Bronchial epithelial cell (primary cell): ENCODE data around the gene DNAJC5. TPM values are rescaled to one million over a fixed set of nuclear protein-coding genes. Genes with fewer than 3 reads are reported as not detected.
A peak's percentile ranks its signal among the peaks of the same experiment; 100 is the strongest.

Experiments used
- DNase-seq: peaks from one replicate; pipeline ENCODE4 v3.0.0-alpha.2; 2010; ENCODE audit warnings: low read depth
- FAIRE-seq: peaks from 2 replicates; lab custom pipeline; 2011; peaks lifted over from hg19 to GRCh38; lab: Jason Lieb, UNC
- H3K27me3 ChIP-seq: 2 replicates; pipeline ENCODE4 v1.5.1; 2011; ENCODE audit warnings: low read length; ENCODE audit not compliant: control insufficient read depth, insufficient read depth
- H3K36me3 ChIP-seq: 2 replicates; pipeline ENCODE4 v1.5.1; 2011; ENCODE audit warnings: low read length; ENCODE audit not compliant: control insufficient read depth, insufficient read depth
- H3K4me3 ChIP-seq: 2 replicates; pipeline ENCODE4 v1.5.1; 2011; ENCODE audit warnings: mild to moderate bottlenecking, low read depth, low read length, control low read depth
- total RNA-seq: library from RNA; depleted of rRNA; stranded (reverse); fragments of >200 nt; gene quantifications from 2 replicates; pipeline ENCODE4 v1.2.1, GENCODE V29; 2014
- TF ChIP-seq, protein P1 (sequence below): IDR thresholded peaks from 2 replicates; pipeline ENCODE4 v1.5.1; 2011; ENCODE audit warnings: mild to moderate bottlenecking, moderate library complexity, low read length, control low read depth, inconsistent platforms; ENCODE audit not compliant: insufficient read depth, severe bottlenecking

The DNAJC5 gene
- total RNA-seq, 1 donor from 2014 or later: 121 TPM

DNA sequence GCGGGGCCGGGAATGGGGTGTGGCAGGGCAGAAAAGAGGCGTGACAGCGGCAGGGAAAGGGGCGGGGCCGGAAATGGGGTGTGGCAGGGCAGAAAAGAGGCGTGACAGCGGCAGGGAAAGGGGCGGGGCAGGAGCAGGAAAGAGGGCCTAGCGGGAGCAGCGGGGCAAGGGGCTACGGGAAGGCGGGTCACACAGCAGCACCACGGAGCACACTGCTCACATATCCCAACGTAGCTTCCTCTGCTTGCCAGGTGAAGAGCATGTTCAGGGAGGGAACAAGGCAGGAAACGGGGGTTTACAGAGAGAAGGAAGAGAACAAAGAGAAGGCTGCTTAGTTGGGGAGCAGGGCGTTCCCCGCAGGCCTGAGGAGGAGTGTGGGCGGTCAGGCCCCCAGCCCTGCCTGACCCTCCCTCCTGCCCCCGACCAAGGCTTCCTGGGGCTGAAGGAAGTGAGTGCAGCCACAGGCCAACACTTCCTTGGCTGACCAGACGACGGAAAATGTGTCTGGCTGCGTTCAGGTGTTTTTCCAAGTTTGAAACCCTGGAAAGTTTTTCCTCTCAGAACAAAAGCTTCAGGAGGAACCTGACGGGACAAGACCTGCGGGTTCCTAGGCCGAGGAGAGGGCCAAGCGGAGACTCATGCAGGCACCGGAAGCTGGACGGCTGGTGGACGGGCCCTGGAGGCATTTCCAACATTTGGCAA lies 47.5 kb downstream of the DNAJC5 start:
- DNase-seq: peak; percentile 50
- Histone ChIP-seq H3K4me3 (no peak overlapping the region), H3K36me3 (peaks cover 33% of the 10 kb centered on the region), H3K27me3 (no peaks in the 10 kb centered on the region)
- FAIRE-seq: no peak
- TF ChIP-seq, protein P1, sequence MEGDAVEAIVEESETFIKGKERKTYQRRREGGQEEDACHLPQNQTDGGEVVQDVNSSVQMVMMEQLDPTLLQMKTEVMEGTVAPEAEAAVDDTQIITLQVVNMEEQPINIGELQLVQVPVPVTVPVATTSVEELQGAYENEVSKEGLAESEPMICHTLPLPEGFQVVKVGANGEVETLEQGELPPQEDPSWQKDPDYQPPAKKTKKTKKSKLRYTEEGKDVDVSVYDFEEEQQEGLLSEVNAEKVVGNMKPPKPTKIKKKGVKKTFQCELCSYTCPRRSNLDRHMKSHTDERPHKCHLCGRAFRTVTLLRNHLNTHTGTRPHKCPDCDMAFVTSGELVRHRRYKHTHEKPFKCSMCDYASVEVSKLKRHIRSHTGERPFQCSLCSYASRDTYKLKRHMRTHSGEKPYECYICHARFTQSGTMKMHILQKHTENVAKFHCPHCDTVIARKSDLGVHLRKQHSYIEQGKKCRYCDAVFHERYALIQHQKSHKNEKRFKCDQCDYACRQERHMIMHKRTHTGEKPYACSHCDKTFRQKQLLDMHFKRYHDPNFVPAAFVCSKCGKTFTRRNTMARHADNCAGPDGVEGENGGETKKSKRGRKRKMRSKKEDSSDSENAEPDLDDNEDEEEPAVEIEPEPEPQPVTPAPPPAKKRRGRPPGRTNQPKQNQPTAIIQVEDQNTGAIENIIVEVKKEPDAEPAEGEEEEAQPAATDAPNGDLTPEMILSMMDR: no peak

DNA sequence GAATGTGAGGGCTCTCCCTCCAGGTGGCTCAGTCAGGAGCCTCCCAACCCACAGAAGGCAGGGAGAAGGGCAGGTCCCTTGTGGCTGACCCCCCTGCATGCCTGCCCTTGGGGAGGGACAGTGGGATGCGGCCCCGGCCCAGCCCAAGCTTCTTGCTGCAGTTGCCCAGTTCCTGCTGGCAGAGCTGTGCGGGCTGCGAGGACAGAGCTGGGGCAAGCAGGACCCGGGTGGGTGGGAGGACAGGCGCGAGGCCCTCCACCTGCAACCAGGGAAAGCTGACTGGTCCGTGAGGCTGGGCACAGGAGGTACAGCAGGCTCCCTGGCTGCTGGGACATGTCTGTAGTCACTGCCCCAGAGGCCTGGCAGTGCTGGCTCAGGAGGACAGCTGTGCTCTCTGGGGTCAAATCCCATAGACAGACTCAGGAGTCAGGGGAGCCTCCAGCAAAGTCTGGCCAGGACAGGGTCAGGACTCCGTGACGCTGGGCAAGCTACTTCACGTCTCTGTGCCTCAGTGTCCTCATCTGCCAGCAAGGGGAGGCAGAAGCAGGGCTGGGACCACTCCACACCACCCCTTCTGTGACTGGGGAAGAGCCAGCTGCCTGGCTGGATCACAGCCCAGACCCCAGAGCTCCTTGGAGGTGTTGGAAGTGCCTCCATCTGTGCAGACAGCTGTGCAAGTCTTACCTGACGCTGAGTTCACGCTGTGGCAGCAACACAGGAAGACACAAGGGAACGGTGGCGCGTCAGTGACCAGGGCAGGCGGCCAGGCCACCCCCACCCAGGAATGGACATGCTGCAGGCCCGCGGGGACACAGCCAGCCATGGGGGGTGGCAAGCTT lies 48.3 kb downstream of the DNAJC5 start:
- H3K27me3 ChIP-seq: no peaks in the 10 kb centered on the region
- DNase-seq (no peak), FAIRE-seq (peak; percentile 13)
- H3K36me3 ChIP-seq: peaks cover 33% of the 10 kb centered on the region
- H3K4me3 ChIP-seq: no peak overlapping the region
- TF ChIP-seq, protein P1: no peak

DNA sequence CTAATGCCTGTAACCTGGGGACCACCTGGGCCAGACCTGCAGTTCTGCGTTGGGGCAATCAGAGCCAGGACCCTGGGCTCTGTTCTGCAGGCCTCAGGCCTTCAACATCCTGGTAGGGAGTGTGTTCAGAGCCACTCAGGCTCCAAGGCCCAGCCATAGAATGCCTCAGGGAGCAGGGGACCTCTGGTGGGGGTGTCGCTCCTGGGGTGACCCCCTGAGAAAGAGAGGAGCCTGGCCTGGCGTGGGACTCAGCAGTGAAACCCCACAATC lies 48.8 kb downstream of the DNAJC5 start:
- Histone ChIP-seq H3K4me3 (no peak overlapping the region), H3K27me3 (no peaks in the 10 kb centered on the region), H3K36me3 (peaks cover 32% of the 10 kb centered on the region)
- no peak for FAIRE-seq
- DNase-seq: no peak
- TF ChIP-seq, protein P1: no peak

DNA sequence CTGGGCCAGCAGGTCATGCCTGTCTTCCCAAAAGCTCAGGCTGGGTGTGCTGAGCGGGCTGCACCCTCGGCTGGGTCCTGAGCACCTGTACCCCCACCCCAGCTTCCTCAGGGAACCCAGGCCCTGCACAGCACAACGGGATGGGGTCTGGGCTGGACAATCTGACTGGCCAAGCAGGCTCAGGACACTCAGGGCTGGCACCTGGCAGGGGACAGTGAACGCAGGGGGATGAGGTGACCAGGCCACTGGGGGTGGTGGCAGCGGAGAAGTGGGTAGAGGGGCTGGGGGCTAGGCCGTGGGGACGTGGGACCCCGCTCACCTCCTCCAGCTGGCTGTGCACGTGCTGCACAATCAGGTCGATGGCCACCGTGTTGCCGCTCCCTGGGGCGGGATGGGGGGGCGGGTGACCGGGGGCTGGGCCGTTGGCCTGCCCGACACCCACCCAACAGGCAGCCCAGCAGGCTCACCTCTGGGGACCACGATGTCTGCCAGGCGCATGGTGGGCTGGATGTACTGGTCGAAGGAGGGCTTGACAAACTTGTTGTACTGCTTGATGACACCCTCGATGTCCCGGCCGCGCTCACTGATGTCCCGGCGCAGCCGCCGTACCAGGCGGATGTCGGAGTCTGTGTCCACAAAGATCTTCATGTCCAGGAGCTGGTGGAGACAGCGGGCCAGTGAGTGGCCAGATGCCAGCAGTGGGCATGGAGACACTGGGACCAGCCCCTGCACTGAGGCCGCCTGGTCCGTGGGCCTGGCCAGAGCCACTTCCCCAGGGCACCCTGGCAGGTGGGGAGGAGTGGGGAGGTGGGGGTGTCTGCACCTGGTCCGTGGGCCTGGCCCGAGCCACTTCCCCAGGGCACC lies 49.4 kb downstream of the DNAJC5 start:
- DNase-seq: no peak
- FAIRE-seq: no peak
- Histone ChIP-seq H3K36me3 (peaks cover 31% of the 10 kb centered on the region), H3K27me3 (no peaks in the 10 kb centered on the region), H3K4me3 (no peak overlapping the region)
- TF ChIP-seq, protein P1: no peak

DNA sequence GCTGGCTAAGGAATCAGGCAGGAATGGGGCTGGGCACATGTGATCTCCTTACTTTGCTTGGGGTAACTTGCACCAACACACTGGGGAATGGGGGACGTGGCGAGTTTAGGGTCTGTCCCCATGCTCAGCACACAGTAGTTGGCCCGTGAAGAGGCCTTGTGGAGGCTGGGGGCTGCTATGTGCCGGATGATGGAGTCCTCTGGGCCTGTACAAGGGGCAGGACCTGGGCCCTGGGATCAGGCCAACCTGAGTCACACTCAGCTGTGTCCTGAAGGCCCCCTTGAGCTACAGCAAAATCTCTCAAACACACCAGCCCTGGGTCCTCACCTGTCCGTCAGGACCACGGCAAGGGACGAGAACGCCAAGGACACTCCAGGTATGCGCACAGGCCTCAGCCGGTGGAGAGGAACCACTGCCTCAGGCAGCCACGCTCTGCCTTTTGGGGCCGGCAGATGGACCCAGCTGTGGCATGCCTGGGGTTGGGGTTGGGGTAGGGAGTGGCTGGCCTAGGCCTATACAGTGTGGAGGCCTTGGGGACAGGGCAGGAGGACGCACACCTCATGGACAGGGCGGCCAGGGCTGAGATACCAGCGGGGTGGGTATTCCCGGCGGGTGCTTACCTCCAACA lies 50.2 kb downstream of the DNAJC5 start:
- Histone ChIP-seq H3K36me3 (peaks cover 28% of the 10 kb centered on the region), H3K27me3 (no peaks in the 10 kb centered on the region), H3K4me3 (no peak overlapping the region)
- TF ChIP-seq, protein P1: no peak
- FAIRE-seq (no peak), DNase-seq (no peak)
